ENCODE results near the gene YRDC.

GRCh38 chr1:37839676-37840075, 31.7 kb upstream of the YRDC start:
- TF ChIP-seq CTCF (IDR thresholded peaks at IDR 0.05): no peak
- TF ChIP-seq POLR2A (IDR thresholded peaks at IDR 0.05): no peak
